Measurements from ENCODE around the gene TSBP1. TPM values are rescaled to one million over a fixed set of nuclear protein-coding genes. Genes with fewer than 3 reads are reported as not detected.

Gene TSBP1
- total and polyA plus RNA-seq, 2 of the 13 experiments (the other 11 are each of a cell fraction or from before 2014, with no cell fraction given): not detected

DNA sequence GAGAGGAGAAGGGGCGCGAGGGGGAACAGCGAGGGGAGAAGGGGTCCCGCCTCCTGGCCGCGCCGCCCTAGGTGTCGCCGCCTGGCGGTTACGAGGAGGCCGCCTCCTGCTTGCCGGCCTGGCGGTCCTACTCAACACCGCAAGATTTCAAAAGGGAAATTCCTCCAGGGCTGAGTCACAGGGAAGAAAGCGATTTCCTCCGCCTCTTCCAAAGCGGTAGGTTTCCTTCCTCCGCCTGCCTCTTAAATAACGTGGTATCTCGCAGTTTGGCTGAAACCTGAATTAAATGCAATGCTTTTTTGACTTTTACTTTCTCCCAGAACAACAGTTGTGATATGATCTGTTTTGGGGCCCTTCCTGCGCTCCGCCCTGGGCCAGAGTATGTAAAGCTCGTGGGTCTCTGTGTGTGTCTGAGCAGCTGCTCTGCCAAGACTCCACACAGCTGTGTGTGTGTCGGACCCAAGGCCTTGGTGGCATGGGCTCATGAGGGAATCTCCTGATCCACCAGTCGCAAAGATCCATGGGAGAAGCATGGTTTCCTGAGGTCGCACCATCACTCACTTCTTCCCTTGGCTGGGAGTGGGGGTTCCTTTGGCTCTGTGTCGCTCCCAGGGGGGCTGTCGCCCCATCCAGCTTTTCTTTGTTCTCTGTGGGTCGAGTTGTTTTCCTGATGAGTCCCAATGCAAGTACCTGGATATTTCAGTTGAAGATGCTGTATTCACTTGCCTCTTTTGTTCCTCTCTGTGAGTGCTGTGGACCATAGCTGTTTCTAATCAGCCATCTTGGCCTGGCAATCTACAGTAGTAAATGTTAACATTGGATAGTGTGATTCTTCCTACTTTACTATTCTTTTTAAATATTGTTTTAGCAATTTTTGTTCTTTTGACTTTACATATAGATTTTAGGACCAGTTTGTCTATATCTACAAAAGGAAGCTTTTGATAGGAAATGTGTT lies 116.2 kb downstream of the TSBP1 start:
- Histone ChIP-seq H3K36me3 (replicated peaks in 1 of 2; ENCODE audit: control insufficient read depth in 1 of 2, insufficient read depth in 2 of 2, low read length in 2 of 2) (no peaks in the 10 kb centered on the region), H3K4me1 (ENCODE audit: insufficient read depth, low read length) (peaks cover 10% of the 10 kb centered on the region; the same call in 1 of the 2 replicates), H3K9ac (ENCODE audit: insufficient read depth, low read depth, low read length) (no peak overlapping the region), H3K4me3 (replicated peaks in 1 of 3; ENCODE audit: insufficient read depth in 1 of 3, low read depth in 2 of 3, low read length in 3 of 3) (no peak overlapping the region; a peak in 1 of 6 replicates), H3K9me3 (ENCODE audit: low read length) (no peaks in the 10 kb centered on the region), H4K20me1 (ENCODE audit: insufficient read depth, low read length) (no peaks in the 10 kb centered on the region), H3K79me2 (ENCODE audit: insufficient read depth, low read length) (no peaks in the 10 kb centered on the region), H3K4me2 (ENCODE audit: low read depth, low read length) (peak overlapping the region; percentile 50), H3K27ac (ENCODE audit: extremely low read length, insufficient read depth, low read length) (no peak overlapping the region), H3K27me3 (ENCODE audit: control insufficient read depth in 1 of 2, insufficient read depth in 2 of 2, low read length in 2 of 2) (peaks cover 0 to 14% of the 10 kb centered on the region in 2 experiments; a peak in 2 of 5 replicates), H2AFZ (ENCODE audit: low read length) (no peak overlapping the region)
- in situ Hi-C loops (cut with HindIII; ENCODE audit: extremely low pct_ligation_motif_present, low pct_unique_long_range_greater_than_20kb) (no loop called here), intact Hi-C loops (cut with micrococcal nuclease; ENCODE audit: unreplicated experiment) (no loop called here)
- no TSS peak for BruUV-seq (replicated peaks)
- DNase-seq (ENCODE audit: low spot score) (peak; percentile 48), ATAC-seq (peak; percentile 87), FAIRE-seq (no peak)
- 17% methylated on average over 30 of the region's 30 CpGs for WGBS (ENCODE audit: low lambda C conversion rate)
- CTCF ChIA-PET (ENCODE audit: low intra/inter-chr PET ratio, low total read pairs): interaction anchor here (1.2 to 1.8 kb wide), 2 partner anchors 11 to 136 kb away, joined by 5 to 6 read pairs; no protein-coding TSS in a partner anchor
- POLR2A ChIA-PET: no interaction called here
- peak; percentile 53; the same call in 1 of the 2 replicates for TF ChIP-seq FOSL1 (CRISPR knock-in tag; IDR thresholded peaks at IDR 0.05; ENCODE audit: borderline replicate concordance)
- TF ChIP-seq STAG1 (CRISPR knock-in tag; IDR thresholded peaks at IDR 0.05): peak; percentile 35
- TF ChIP-seq KDM2A (CRISPR knock-in tag; IDR thresholded peaks at IDR 0.05; ENCODE audit: borderline replicate concordance, low read depth): peak; percentile 75; the same call in 1 of the 2 replicates
- peak; percentile 93 for TF ChIP-seq FOSL2 (CRISPR knock-in tag; IDR thresholded peaks at IDR 0.05)
- TF ChIP-seq ATF3 (CRISPR knock-in tag; IDR thresholded peaks at IDR 0.05): peak; percentile 68; the same call in 1 of the 2 replicates
- no peak for TF ChIP-seq TOPORS (CRISPR knock-in tag; IDR thresholded peaks at IDR 0.05)
- TF ChIP-seq ARID4A (CRISPR knock-in tag; IDR thresholded peaks at IDR 0.05; ENCODE audit: borderline replicate concordance): 0 out of 2 replicates have a peak, but pooled peaks have one; percentile 15
- peak; percentile 63; the same call in 1 of the 2 replicates for TF ChIP-seq ZNF225 (CRISPR knock-in tag; IDR thresholded peaks at IDR 0.05)
- TF ChIP-seq ZBED4 (CRISPR knock-in tag; IDR thresholded peaks at IDR 0.05; ENCODE audit: borderline replicate concordance): no peak
- TF ChIP-seq ZNF441 (CRISPR knock-in tag; IDR thresholded peaks at IDR 0.05; ENCODE audit: borderline replicate concordance): peak; percentile 86; the same call in 1 of the 2 replicates
- TF ChIP-seq CTCF (CRISPR knock-in tag; IDR thresholded peaks at IDR 0.05): peak; percentile 72

Data from HepG2 (cell line).